ENCODE measurements around the gene PTPRN2. TPM values are rescaled to one million over a fixed set of nuclear protein-coding genes. Genes with fewer than 3 reads are reported as not detected.

The PTPRN2 gene
- total and polyA plus RNA-seq, 2 of the 8 experiments (the other 6 are each of a cell fraction or from before 2014, with no cell fraction given): 2.6 to 4.5 TPM

- Histone ChIP-seq H2BK15ac (ENCODE audit: low read length) (no peak overlapping the region), H3K9me3 (ENCODE audit: insufficient read depth in 2 of 2, low read depth in 1 of 2, low read length in 1 of 2) (peaks cover 17 to 35% of the 10 kb centered on the region in 2 experiments; a peak in 3 of 4 replicates), H2AK5ac (ENCODE audit: low read depth, low read length) (no peak overlapping the region), H3K4ac (replicated peaks; ENCODE audit: insufficient read length, low read depth, low read length) (no peak overlapping the region), H3K4me3 (ENCODE audit: extremely low read depth in 1 of 4, insufficient read depth in 2 of 4, low read depth in 3 of 4, low read length in 4 of 4) (no peak overlapping the region), H3K9ac (replicated peaks in 1 of 4; ENCODE audit: extremely low read depth in 1 of 4, low read depth in 3 of 4, low read length in 3 of 4) (no peak overlapping the region), H3K18ac (ENCODE audit: extremely low read depth, low read length) (no peak overlapping the region), H3K4me2 (ENCODE audit: insufficient read depth in 1 of 2, low read depth in 2 of 2, low read length in 2 of 2) (no peak overlapping the region), H3K36me3 (ENCODE audit: control insufficient read depth in 2 of 4, insufficient read depth in 4 of 4, low read length in 3 of 4) (no peaks in the 10 kb centered on the region; a peak in 1 of 8 replicates), H4K8ac (ENCODE audit: extremely low read depth, insufficient read depth, low read length) (no peak overlapping the region), H4K5ac (ENCODE audit: insufficient read length, low read depth, low read length) (no peak overlapping the region), H2BK12ac (ENCODE audit: low read depth, low read length) (no peak overlapping the region), H3K23ac (ENCODE audit: insufficient read length) (no peak overlapping the region), H3K27ac (ENCODE audit: low read depth, low read length) (no peak overlapping the region), H3K4me1 (replicated peaks in 1 of 4; ENCODE audit: control insufficient read depth in 3 of 4, insufficient read depth in 4 of 4, low read length in 3 of 4) (no peaks in the 10 kb centered on the region; a peak in 1 of 7 replicates), H2AFZ (ENCODE audit: low read length) (no peak overlapping the region), H3K23me2 (ENCODE audit: low read depth, low read length) (peaks cover 11% of the 10 kb centered on the region; the same call in 1 of the 2 replicates), H3K79me2 (ENCODE audit: control insufficient read depth in 1 of 2, insufficient read depth in 2 of 2, low read length in 2 of 2) (no peaks in the 10 kb centered on the region), H3K14ac (ENCODE audit: insufficient read length) (no peak overlapping the region), H4K91ac (replicated peaks; ENCODE audit: insufficient read length, low read length) (no peak overlapping the region), H3K27me3 (replicated peaks in 1 of 4; ENCODE audit: control insufficient read depth in 3 of 4, extremely low read depth in 1 of 4, insufficient read depth in 3 of 4, low read length in 3 of 4) (no peaks in the 10 kb centered on the region), H4K20me1 (replicated peaks in 1 of 2; ENCODE audit: control insufficient read depth in 1 of 2, insufficient read depth in 2 of 2, low read length in 2 of 2) (peaks cover 0 to 5% of the 10 kb centered on the region in 2 experiments), H2BK5ac (ENCODE audit: low read depth, low read length) (no peak overlapping the region), H2BK120ac (replicated peaks; ENCODE audit: low read depth, low read length) (no peak overlapping the region), H3K79me1 (ENCODE audit: low read depth, low read length) (no peaks in the 10 kb centered on the region), H3K56ac (replicated peaks; ENCODE audit: insufficient read length, low read depth, low read length) (no peak overlapping the region), H2BK20ac (ENCODE audit: low read length) (no peak overlapping the region)
- 85% methylated on average over 15 of the region's 16 CpGs; no CpG with 5 or more reads in 1 of the 2 experiments for WGBS, 2 experiments (ENCODE audit: extremely low coverage in 1 of 2, insufficient coverage in 1 of 2, insufficient read length in 1 of 2, insufficient replicate concordance in 2 of 2, low coverage in 1 of 2, low lambda C conversion rate in 2 of 2, missing lambda C conversion rate in 1 of 2)
- DNase-seq (ENCODE audit: low read depth in 1 of 2, low spot score in 2 of 2) (no peak), FAIRE-seq (no peak)
- TF ChIP-seq ATF3 (IDR thresholded peaks at IDR 0.05; ENCODE audit: insufficient read depth, low read depth, low read length): no peak
- no peak for TF ChIP-seq ASH2L (IDR thresholded peaks at IDR 0.05; ENCODE audit: low read length)
- CTCF ChIA-PET (ENCODE audit: partially characterized antibody): no interaction called here
- POLR2A ChIA-PET (ENCODE audit: partially characterized antibody): no interaction called here
Observed at GRCh38 chr7:158135931-158136330, 451.7 kb downstream of the PTPRN2 start.

Measured in H1 (cell line).